GM18861 (cell line): ENCODE measurements around the gene TRAF5.

Experiments used
- ATAC-seq: cut with Tn5 transposase; IDR thresholded peaks from one replicate; pipeline ENCODE4 v1.9.1; 2021; ENCODE audit not compliant: unreplicated experiment

TRAF5 gene

DNA sequence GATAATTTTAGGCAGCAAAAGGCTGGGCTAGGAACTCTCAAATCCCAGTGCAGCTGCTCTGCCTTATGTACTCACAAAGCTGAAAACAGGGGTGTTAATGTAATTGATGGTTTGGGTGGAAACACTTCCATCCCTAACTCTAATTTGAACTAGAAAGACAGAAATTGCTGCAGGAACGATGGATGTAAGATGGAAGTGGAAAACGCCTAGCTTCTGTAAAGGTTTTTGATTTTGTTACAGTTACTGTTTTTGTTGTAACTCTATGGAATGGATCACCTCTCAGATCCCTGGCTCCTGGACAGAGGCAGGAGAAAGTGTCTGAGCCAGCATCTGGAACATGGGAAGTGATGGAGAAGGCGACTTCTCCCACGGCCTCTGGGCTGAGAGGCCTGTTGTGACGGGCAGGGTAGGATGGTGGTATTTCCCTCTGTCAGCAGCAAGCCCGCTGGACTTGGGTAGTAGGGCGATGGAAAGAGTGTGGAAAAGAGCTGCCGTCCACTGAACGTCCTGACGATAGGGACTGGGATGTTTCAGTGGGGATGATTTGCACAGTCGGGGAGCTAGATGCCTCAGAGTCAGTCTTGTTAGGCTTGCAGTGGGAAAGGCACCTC is 1.6 kb downstream of the TRAF5 start:
- ATAC-seq = no peak

- no peak for ATAC-seq
Measured at GRCh38 chr1:211328866-211329475, 2.3 kb downstream of the TRAF5 start.

- peak; percentile 45 for ATAC-seq
Measured at GRCh38 chr1:211329764-211330201, 3.1 kb downstream of the TRAF5 start.

DNA sequence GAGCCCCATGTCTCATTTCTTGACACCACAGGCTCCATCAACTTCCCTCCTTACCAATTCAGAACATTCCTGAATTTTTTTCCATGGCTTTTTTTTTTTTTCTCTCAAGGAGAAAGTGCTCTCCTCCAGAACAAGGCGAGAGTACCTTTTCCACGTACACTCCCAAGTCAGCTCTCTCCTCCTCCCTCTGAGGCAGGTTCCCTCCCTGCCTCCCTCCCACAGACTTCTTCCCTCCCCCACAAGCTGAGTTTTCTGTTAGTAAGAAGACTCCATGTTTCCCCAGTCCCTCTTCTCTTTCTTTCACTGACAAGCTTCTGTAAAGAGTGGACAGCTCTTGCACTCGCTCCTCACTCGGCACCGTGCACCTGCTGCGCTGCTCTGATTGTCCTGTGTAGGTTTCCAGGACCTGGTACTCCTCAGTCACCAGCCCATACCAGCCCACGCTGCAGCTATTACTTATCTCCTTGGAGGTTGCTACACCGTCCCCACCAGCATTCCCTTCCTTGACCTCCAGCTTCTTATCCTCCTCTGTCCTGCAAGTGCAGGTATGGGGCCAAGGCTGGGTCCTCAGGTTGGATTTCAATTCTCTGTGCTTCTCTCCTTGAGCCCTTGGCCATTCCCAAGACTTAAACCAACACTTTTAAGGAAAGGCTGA is 3.8 kb downstream of the TRAF5 start:
- no peak for ATAC-seq

DNA sequence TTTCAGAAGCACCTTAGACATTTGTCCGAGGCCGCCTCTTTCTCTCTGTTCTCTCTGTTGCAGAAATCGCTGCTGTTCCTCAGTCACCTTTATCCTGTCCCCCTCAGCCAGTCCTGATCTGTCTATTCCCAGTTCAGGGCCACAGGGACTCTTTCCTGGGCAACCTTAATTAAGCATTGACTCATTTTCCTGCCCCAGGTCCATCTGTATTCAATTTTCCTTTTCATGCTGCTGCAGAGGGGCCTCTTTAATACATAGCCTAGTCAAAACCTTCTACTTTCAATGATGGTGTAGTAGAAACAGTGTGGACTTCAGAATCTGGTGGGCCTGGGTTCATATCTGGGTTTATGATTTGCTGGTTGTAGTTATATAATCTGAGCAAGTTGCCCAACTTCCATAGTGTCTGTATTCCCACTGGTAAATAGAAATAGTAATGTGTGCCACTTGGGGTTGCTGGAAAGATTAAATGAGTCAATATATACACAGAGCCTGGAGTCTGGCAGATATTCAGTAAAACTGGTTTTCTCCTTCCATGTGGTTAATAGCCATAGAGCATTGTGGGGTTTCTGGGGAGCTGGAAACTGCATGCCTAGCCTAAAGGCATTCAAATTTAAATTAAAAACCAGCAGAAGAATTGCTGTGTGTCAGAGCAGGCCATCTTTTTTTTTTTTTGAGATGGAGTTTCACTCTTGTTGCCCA is 4.5 kb downstream of the TRAF5 start:
- ATAC-seq = no peak

DNA sequence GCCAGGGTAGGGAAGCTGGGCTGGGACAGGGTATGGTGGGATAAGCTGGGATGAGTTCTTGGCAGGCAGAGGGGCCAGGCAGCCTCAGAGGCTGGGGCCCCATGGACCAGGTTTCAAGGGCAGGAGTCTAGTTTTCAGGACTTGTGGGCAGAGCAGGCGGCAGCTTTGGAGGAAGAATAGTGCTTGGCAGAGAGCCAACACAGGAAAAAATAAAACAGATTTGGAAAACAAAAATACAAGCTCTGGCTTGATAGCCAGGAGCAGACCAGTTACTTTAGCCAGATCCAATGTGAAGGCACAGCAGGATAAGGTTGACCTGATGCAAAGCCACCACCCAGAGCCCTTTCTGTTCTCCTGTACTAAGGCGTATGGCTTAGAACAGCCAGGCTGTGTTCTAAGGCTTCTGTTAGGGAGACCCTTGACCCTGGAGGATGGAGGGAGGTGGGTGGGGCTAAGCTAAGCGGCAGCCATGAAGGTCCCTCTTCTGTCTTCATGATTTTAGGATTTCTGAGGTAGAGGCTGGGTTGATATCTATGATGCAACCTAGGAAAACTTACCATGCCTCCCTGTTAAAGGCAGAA is 5.5 kb downstream of the TRAF5 start:
- no peak for ATAC-seq

DNA sequence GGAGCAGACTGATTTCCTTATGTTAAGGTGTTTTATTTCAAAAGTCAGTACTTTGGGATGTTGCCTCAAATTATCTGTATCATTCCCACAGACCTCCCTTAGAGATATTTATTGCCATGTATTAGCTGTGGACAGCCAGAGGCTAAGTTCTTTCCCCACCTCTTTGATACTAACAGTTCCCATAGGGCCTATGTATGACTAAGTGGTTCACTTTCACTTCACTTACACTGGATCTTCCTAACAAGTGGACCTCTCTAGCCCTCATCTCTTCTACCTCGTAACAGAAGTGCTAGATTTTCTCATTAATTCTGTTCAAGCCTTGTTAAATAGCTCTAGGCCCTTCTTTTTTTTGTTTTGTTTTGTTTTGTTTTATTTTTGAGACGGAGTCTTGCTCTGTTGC is 6.2 kb downstream of the TRAF5 start:
- ATAC-seq = no peak

GRCh38 chr1:211333906-211334305 is 7.3 kb downstream of the TRAF5 start:
- ATAC-seq = no peak

DNA sequence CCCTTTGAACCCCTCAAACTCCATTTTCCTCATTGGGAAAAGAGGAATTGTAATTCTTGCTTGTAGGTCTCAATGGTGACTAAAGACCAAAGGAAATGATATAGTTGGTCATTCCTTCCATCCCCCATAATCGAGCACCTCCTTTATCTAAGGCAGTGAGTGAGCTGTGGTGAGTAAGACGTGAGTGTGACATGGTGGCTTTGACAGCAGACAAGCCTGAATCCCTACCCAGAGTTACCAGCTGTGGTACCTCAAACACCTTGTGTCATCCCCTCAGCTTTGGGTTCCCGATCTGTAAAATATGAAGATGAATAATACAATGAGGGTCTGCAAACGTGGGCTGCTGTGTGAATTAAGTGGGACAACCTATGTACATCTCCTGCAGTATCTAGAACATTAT is 8.4 kb downstream of the TRAF5 start:
- no peak for ATAC-seq

DNA sequence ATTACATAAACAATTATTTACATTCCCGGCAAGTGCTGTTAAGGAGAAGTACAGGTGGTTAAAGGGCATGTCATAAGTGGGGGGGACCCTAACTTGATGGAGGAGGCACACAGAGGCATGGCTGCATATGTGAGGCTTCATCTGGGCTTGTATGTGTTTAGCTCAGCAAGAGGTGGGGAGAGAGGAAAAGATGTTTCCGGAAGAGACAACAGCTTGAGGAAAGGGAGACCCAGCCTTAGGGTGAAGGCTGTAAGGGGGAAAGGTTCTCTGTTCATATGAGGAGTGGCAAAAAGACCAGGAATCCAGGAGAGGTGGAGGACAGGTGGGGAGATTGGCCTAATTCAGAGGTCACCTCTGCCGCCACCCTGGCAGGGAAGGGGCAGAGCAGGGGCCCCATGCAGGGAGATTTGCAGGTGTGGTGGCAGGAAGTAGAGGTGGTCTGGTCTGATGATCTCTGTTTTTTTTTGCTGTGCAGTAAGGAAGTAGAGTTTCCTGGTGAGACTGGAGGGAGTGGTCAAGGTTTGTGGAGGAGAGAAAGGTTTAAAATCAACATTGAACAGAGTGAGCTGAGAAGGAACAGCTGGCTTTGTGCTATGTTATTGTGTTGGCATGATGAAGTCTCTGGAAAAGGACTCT is 9.0 kb downstream of the TRAF5 start:
- peak; percentile 82 for ATAC-seq

- no peak for ATAC-seq
Measured at GRCh38 chr1:211336161-211336560, 9.5 kb downstream of the TRAF5 start.

- ATAC-seq = no peak
Measured at GRCh38 chr1:211336775-211337174, 10.1 kb downstream of the TRAF5 start.

DNA sequence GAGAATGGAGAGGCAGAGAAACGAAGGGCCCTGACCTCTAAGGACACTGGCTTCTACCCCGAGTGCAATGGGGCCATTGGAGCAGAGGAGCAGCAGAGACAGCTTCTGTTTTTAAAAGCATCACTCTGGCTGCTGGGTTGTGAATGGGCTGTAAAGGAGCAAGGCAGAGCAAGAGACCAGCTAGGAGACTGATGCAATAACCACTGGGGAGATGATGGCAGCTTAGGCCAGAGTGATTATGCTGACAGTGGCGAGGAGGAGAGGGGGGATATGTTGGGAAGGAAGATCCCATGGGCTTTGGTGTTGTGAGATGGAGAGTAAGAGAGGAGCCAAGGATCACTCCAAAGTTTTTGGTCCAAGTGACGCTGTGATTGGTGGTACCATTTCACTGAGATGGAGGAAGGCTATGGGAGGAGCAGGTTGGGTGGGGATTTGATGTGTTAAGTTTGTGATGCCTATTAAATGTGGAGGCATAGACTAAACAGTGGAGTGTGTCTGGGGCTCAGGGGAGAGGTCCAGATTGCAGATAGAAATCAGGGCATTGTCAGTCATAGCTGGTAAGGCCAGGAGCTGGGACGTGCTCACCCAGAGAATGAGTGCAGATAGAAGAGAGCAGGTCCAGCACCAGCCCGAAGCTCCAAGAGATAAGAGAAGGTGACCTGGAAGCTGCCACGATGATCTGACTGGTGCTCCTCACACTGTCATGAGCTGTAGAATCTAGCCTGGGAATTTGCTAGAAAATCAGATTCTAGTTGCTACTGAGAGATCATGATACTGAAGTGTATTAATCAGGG is 11.0 kb downstream of the TRAF5 start:
- ATAC-seq = no peak

DNA sequence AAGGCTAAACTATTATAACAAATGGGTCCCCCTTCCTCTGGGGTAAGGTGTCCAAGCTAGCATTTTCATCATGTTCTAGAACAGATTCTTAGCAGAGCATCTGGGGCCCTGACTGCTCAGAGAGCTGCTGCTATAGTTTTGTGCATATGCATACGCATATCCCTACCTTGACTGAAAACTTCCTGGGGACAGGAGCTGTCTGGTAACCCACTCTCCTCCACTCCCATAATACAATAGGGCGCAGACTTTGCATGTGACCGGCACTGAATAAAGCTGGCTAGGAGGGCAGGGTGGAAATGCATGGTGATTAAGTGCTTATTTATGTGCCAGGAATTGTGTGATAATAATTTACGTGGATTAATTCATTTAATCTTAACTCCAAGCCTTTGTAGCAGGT is 11.6 kb downstream of the TRAF5 start:
- no peak for ATAC-seq

DNA sequence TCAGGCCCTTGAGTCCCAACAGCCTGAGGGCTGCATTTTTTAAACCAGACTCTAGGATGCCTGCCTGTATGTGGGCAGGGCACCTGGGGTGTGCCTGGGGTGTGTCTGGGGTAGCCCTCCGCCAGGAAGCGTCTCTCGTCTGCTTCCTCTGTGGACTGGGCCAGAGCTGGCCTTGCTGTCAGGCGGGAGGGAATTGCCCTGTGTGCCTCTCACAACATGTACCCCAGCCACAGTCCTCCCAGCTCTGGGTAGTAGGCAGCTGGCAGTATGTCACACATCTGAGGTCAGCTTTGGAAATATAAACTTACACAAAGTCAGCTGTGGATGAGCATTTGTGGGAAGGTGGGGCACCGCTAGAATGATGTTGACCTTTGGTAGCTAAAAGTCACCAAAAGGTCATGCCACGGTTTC is 13.0 kb downstream of the TRAF5 start:
- ATAC-seq = no peak

- no peak for ATAC-seq
Measured at GRCh38 chr1:211340622-211341507, 14.2 kb downstream of the TRAF5 start.

- no peak for ATAC-seq
Measured at GRCh38 chr1:211341999-211342398, 15.4 kb downstream of the TRAF5 start.

DNA sequence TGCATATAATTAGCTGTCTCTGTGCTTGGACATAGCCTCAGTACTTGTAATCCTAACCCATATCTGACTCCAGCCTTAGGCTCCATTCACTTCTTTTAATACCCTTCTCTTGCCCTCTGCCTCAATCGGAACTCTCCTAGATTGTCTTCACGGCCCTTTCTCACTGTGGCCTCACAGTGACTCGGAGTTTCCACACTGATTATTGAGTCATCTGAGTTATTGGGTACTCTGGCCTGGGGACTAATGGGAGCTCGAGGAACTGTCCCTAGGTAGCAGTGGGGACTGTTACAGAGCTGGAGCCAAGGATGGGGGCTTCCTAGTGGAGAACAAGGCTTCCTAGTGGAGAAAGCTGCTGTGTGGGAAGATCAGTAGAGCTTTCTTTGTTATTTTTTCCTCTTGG is 17.0 kb downstream of the TRAF5 start:
- ATAC-seq = no peak

DNA sequence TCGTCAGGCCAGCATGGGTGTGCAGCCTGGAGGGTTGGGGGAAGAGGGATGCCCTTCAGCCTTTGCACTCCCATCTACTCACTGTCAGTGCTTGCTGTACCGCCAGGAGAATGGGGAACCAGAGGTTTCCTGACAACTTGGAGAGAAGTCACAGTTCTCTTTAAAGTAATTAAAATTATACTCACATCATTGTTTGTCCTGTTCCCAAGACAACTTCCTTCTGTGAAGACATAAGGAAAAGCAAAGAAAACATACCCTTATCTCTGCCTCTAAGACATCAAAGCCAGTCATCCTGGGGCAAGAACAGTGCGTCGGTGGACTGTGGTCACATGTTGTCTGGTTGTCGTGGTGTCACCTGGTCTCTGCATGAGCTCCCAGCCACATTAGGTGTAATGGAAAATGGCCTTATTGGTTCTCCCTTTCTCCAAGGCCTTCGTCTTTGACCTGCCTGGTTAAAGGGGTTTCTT is 17.6 kb downstream of the TRAF5 start:
- ATAC-seq = no peak
